Endothelial cell of coronary artery (primary cell): Measurements from ENCODE around the gene BICD2. TPM values are rescaled to one million over a fixed set of nuclear protein-coding genes. Genes with fewer than 3 reads are reported as not detected.

Experiments used
- total RNA-seq: library from RNA; depleted of rRNA; stranded (reverse); fragments of >200 nt; gene quantifications from 2 replicates; pipeline ENCODE4 v1.2.3, GENCODE V29; 2014

Gene BICD2
- 52.1 and 75.4 TPM in 2 replicates for total RNA-seq

GRCh38 chr9:92764381-92764987 lies at the start of gene BICD2:
BICD2 (minus strand) TSS chr9:92764833; CDS start chr9:92764744, 89 bp downstream.

GRCh38 chr9:92669890-92670708 lies 94.5 kb downstream of the BICD2 start, which contains the start of gene IPPK:
IPPK (minus strand) TSS chr9:92670131; CDS start chr9:92669988, 143 bp downstream.

Other genes starting within 250 kb of the BICD2 start
- 0.18 and 0.38 TPM in 2 replicates for gene ECM2, start 228.8 kb downstream of the BICD2 start, total RNA-seq
- gene IPPK, start 94.7 kb downstream of the BICD2 start, total RNA-seq = 16.7 and 22.1 TPM in 2 replicates
- 11.9 and 13.0 TPM in 2 replicates for gene ZNF484, start 113.2 kb upstream of the BICD2 start, total RNA-seq
- not detected in 2 replicates for gene FGD3, start 182.7 kb upstream of the BICD2 start, total RNA-seq